GM19043 (cell line): ENCODE measurements around the gene PPP6R1.

Experiments
- ATAC-seq: cut with Tn5 transposase; IDR thresholded peaks from one replicate; pipeline ENCODE4 v1.9.1; 2021; ENCODE audit warnings: low read depth; ENCODE audit not compliant: unreplicated experiment

Gene PPP6R1

GRCh38 chr19:55283548-55284377 lies 24.9 kb upstream of the PPP6R1 start, which contains the start of gene BRSK1:
Gene BRSK1 (plus strand): TSS chr19:55283997. CDS start chr19:55284443, 446 bp downstream.
- ATAC-seq: no peak

DNA sequence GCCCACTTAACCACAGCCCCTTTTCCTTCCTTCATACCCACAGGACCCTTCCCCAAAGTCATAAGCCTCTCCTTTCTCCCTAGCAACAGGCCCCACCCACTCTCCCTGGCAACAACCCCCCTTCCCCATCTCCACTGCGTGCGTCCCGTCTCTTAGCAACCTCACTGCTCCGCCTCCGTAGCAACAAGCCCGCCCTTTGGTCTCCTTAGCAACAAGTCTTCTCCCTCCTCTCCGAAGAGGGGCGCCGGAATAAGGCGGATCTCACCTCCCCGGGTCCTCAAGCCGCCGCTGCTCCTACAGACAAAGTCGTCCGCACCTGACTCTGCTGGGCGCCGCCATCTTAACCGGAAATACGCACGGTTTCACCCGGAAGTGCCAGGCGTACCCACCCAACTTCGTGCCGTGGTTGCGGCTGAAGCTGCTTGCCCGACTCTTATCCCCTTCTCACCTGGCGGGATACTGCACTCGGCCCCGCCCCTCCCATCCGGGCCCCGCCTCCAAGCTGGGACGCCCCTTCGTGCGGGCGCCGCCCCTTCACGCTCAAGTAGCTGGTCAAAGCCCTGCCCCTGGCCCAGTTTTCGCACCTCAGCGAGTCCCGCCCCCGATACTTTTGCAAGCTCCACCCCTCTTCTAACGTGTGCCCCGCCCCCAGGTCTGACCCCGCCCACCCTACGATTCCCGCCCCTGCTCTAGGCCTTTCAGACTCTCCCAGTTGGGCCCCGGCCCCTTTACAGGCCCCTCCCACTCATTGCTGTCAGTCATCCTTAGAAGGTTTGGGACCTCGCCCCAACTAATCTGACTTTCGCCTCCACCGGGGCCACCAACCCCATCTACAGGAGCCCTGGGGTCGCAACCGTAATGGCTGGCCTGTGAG lies 21.2 kb upstream of the PPP6R1 start, which contains the start of gene HSPBP1:
Gene HSPBP1, minus strand, starts transcription at position 341 of the 874 bp plus-strand sequence. CDS start 502 bp downstream, outside the sequence.
- ATAC-seq: peak; percentile 55

- no peak for ATAC-seq
Observed at GRCh38 chr19:55279340-55279739, 20.5 kb upstream of the PPP6R1 start.

- ATAC-seq: no peak
Observed at GRCh38 chr19:55278391-55279135, 19.7 kb upstream of the PPP6R1 start.

GRCh38 chr19:55277494-55277893 lies 18.7 kb upstream of the PPP6R1 start:
- no peak for ATAC-seq

DNA sequence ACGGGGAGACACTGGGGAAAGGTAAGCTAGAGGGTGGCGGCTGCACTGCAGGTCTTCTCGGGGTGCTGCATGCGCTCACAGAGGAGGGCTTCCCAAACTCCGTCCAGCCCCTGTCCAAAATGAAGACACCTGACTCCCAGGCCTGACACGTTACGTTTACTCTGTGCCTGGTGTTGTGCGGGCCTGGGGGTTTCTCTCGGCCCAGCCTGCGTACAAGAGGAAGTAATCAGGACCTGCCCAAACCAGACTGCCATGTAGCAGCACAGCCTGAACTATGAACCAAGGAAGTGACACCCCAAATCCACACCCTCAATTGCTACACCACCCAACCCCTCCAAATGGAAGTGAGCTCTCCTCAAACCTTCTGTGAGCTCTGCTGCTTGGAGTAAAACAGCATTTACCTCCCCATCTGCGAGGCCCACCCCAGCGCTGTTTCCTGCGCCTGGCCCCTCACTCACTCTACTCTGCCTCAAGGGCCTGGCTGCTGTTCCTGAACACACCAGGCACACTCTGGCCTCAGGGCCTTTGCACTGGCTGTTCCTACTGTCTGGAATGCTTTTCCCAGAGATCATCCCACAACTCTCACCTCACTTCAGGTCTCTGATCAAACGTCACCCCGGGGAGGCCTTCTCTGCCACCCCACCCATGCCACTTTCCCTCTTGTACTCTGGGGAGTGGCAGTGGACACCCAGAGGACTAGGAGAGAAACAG lies 18.1 kb upstream of the PPP6R1 start:
- peak; percentile 14 for ATAC-seq

GRCh38 chr19:55275851-55276719 lies 17.3 kb upstream of the PPP6R1 start:
- peak; percentile 50 for ATAC-seq

- no peak for ATAC-seq
Observed at GRCh38 chr19:55273978-55274707, 15.3 kb upstream of the PPP6R1 start.

DNA sequence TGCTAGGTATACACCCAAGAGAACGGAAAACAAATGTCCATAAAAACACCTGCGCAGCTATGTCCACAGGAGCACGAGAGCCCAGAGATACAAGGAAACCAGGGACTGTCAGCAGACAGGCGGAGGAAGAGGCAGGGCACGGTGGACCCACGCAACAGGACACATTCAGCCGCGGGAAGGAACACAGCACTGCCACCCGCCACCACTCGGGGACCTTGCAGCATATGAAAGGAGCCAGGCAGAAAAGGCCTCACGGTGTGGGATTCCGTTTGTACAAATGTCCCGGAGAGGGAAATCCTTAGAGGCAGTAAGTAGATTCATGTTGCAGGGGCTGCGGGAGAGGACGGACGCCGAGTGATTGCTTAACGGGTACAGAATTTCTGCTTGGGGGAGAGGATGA lies 13.3 kb upstream of the PPP6R1 start:
- no peak for ATAC-seq

- ATAC-seq: no peak
Observed at GRCh38 chr19:55270172-55270942, 11.5 kb upstream of the PPP6R1 start.

DNA sequence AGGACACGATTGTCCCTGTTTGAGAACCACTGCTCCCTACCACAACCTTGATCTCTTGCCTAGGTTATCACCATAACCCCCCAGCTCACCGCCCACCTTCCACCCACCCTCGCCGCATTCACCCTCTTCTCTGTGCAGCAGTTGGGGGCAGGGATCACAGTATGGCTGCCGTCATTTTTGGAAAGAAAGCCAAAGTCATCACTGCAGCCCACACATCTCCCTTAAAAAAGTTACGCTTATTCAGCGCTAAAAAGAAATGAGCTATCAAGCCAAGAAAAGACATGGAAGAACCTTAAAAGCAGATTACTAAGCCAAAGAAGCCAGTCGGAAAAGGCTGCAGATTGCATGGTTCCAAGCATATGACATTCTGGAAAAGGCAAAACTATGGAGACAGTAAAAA lies 10.5 kb upstream of the PPP6R1 start:
- no peak for ATAC-seq

DNA sequence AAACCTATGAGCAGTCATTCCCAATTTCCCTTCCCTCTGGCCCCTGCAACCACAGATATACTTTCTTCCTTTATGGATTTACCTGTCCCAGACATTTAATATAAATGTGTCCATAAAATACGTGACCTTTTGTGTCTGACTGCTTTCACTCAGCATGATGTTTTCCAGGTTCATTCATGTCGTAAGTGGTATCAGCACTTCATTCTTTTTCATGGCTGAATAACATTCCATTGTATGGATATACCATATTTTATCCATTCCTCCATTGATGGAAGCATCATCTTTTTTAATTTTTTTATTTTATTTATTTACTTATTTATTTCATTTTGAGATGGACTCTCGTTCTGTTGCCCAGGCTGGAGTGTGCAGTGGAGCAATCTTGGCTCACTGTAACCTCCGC lies 8.0 kb upstream of the PPP6R1 start:
- no peak for ATAC-seq

DNA sequence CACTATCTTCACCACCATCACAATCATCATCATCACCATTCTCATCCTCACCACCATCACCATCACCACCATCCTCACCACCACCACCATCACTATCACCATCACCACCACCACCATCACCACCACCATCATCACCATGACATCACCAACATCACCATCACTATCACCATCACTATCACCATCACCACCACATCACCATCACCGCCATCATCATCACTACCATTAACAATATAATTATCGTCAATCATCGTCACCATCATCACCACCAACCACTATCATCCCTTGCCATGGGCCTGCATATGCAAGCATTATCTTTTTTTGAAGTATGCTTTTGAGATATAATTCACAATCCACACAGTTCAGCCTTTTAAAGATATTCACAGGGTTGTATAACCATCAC lies 7.6 kb upstream of the PPP6R1 start:
- no peak for ATAC-seq

GRCh38 chr19:55265723-55266386 lies 7.0 kb upstream of the PPP6R1 start:
- no peak for ATAC-seq

- ATAC-seq: no peak
Observed at GRCh38 chr19:55265173-55265572, 6.4 kb upstream of the PPP6R1 start.

DNA sequence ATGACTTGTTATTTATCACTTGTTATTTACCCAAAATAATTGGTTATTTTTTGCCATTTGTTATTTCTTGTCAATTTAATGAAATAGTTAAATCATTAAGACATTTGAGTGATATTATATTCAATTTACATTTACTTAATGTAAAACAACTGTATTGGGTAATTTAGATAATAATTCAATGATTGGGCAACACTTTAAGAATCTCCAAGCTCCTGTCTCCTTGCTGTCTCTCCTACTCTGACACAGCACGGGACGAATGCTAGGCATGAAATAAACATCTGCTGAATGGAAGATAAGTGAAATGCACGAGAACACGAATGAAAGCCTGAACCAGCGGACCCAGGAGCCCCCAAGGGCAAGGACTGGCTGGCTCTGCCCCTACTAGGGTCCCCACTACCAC lies 5.7 kb upstream of the PPP6R1 start:
- ATAC-seq: no peak

- ATAC-seq: no peak
Observed at GRCh38 chr19:55262359-55262758, 3.5 kb upstream of the PPP6R1 start.
